ENCODE results near the gene UBE2I. TPM values are rescaled to one million over a fixed set of nuclear protein-coding genes. Genes with fewer than 3 reads are reported as not detected.

Gene UBE2I
- total RNA-seq, 1 donor from 2014 or later, result 214 TPM

DNA sequence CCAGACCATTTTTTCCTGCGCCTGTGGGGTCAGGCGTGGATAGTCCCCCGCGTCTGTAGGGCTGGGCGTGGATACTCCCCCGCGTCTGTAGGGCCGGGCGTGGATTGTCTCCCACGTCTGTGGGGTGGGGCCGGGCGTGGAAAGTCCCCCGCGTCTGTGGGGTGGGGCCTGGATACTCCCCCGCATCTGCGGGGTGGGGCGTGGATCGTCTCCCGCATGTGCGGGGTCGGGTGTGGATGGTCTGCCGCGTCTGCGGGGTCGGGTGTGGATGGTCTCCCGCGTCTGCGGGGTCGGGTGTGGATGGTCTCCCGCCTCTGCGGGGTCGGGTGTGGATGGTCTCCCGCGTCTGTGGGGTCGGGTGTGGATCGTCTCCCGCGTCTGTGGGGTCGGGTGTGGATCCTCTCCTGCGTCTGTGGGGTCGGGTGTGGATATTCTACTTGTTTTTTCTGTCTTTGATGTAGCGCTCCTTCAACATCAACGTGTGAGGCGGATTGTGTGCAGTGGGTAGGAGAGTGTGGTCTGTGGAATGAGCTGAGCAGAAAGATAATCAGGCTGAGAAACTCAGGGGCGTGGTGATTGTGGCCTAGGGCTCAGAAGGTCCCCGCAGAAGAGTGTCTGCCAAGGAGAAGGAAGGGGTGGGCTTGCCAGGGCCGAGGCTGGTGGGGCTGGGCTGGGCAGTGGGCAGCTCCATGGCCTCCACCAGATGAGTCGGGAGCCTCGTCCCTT lies 45.5 kb downstream of the UBE2I start:
- TF ChIP-seq, protein P1, sequence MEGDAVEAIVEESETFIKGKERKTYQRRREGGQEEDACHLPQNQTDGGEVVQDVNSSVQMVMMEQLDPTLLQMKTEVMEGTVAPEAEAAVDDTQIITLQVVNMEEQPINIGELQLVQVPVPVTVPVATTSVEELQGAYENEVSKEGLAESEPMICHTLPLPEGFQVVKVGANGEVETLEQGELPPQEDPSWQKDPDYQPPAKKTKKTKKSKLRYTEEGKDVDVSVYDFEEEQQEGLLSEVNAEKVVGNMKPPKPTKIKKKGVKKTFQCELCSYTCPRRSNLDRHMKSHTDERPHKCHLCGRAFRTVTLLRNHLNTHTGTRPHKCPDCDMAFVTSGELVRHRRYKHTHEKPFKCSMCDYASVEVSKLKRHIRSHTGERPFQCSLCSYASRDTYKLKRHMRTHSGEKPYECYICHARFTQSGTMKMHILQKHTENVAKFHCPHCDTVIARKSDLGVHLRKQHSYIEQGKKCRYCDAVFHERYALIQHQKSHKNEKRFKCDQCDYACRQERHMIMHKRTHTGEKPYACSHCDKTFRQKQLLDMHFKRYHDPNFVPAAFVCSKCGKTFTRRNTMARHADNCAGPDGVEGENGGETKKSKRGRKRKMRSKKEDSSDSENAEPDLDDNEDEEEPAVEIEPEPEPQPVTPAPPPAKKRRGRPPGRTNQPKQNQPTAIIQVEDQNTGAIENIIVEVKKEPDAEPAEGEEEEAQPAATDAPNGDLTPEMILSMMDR (IDR thresholded peaks at IDR 0.05; ENCODE audit: unreplicated experiment), result no peak
- Mint-ChIP-seq H3K36me3 (no peaks in the 10 kb centered on the region), H3K4me3 (no peak overlapping the region)

GRCh38 chr16:1355591-1355990 lies 46.2 kb downstream of the UBE2I start:
- H3K27ac Mint-ChIP-seq, result no peak overlapping the region

More for the DNA sequence above, 45.5 kb downstream of the UBE2I start:
- no peak for DNase-seq (ENCODE audit: low spot score in 2 of 2, unreplicated experiment in 2 of 2)
- no peak overlapping the region for H3K27ac Mint-ChIP-seq
- H3K4me1 Mint-ChIP-seq, result peaks cover 13% of the 10 kb centered on the region
- no peaks in the 10 kb centered on the region for H3K9me3 Mint-ChIP-seq
- H3K27me3 Mint-ChIP-seq (ENCODE audit: low read depth), result no peaks in the 10 kb centered on the region

GRCh38 chr16:1356061-1356900 lies 46.8 kb downstream of the UBE2I start:
- Mint-ChIP-seq H3K4me3 (no peak overlapping the region), H3K27ac (no peak overlapping the region), H3K36me3 (no peaks in the 10 kb centered on the region), H3K27me3 (ENCODE audit: low read depth) (no peaks in the 10 kb centered on the region), H3K9me3 (no peaks in the 10 kb centered on the region), H3K4me1 (peaks cover 13% of the 10 kb centered on the region)
- no peak for DNase-seq (ENCODE audit: low spot score in 2 of 2, unreplicated experiment in 2 of 2)
- TF ChIP-seq, protein P1 (IDR thresholded peaks at IDR 0.05; ENCODE audit: unreplicated experiment), result no peak

More at GRCh38 chr16:1355591-1355990, 46.2 kb downstream of the UBE2I start:
- Mint-ChIP-seq H3K36me3 (no peaks in the 10 kb centered on the region), H3K4me3 (no peak overlapping the region), H3K27me3 (ENCODE audit: low read depth) (no peaks in the 10 kb centered on the region), H3K4me1 (peaks cover 13% of the 10 kb centered on the region), H3K9me3 (no peaks in the 10 kb centered on the region)
- DNase-seq (ENCODE audit: low spot score in 2 of 2, unreplicated experiment in 2 of 2), result no peak
- TF ChIP-seq, protein P1 (IDR thresholded peaks at IDR 0.05; ENCODE audit: unreplicated experiment), result no peak

GRCh38 chr16:1357906-1358566 lies 48.6 kb downstream of the UBE2I start:
- no peak overlapping the region for H3K4me3 Mint-ChIP-seq

DNA sequence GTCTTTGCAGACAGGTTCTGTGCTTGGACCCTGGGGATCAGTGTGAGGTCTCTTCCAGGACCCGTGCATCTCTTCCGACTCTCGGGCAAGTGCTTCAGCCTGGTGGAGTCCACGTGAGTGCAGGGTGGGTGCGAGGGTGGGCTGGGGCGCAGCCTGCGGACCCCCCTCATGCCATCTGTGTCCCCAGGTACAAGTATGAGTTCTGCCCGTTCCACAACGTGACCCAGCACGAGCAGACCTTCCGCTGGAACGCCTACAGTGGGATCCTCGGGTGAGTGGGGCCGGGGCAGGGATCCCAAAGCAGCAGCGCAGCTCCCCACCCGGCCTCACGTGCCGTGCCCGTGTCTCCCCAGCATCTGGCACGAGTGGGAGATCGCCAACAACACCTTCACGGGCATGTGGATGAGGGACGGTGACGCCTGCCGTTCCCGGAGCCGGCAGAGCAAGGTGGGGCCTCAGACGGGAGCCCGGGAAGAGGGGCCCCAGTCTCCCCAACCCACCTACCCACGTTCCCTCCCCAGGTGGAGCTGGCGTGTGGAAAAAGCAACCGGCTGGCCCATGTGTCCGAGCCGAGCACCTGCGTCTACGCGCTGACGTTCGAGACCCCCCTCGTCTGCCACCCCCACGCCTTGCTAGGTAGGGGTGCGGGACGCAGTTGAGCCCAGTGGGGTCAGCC lies 52.4 kb downstream of the UBE2I start:
- Mint-ChIP-seq H3K27me3 (ENCODE audit: low read depth) (no peaks in the 10 kb centered on the region), H3K27ac (no peak overlapping the region), H3K4me3 (no peak overlapping the region), H3K36me3 (peaks cover 5% of the 10 kb centered on the region), H3K9me3 (no peaks in the 10 kb centered on the region), H3K4me1 (no peaks in the 10 kb centered on the region)
- TF ChIP-seq, protein P1 (IDR thresholded peaks at IDR 0.05; ENCODE audit: unreplicated experiment), result no peak
- DNase-seq (ENCODE audit: low spot score in 2 of 2, unreplicated experiment in 2 of 2), result no peak

More at GRCh38 chr16:1357906-1358566, 48.6 kb downstream of the UBE2I start:
- DNase-seq (ENCODE audit: low spot score in 2 of 2, unreplicated experiment in 2 of 2), result no peak
- H3K27me3 Mint-ChIP-seq (ENCODE audit: low read depth), result no peaks in the 10 kb centered on the region
- H3K27ac Mint-ChIP-seq, result no peak overlapping the region
- TF ChIP-seq, protein P1 (IDR thresholded peaks at IDR 0.05; ENCODE audit: unreplicated experiment), result no peak
- H3K36me3 Mint-ChIP-seq, result no peaks in the 10 kb centered on the region
- peaks cover 6% of the 10 kb centered on the region for H3K4me1 Mint-ChIP-seq
- H3K9me3 Mint-ChIP-seq, result no peaks in the 10 kb centered on the region

Data from mesothelial cell of epicardium (in vitro differentiated cells).